WTC11 (cell line): ENCODE data around the gene SWT1. TPM values are rescaled to one million over a fixed set of nuclear protein-coding genes. Genes with fewer than 3 reads are reported as not detected.
"Not testable (repeated sequence)": the region's sequence is repeated elsewhere in the genome, so short reads cannot be mapped to it uniquely, and the experiment has no call there.

Source experiments
- ATAC-seq: fragments of 200-7000 bp; cut with Tn5 transposase; 2 replicates; pipeline ENCODE4 v1.10.0; 2021; ENCODE audit warnings: mild to moderate bottlenecking, moderate library complexity
- CTCF ChIA-PET: fragments of 300-600 bp; sonication (Branson Sonifier 250); formaldehyde crosslinking; loops from one replicate; lab custom pipeline; 2021; ENCODE audit warnings: antibody characterized with exemption; lab: Charles Lee
- POLR2A ChIA-PET: fragments of 350-600 bp; sonication (Branson Sonifier 250); formaldehyde crosslinking; loops from one replicate; lab custom pipeline; 2021; ENCODE audit warnings: antibody characterized with exemption; lab: Charles Lee
- DNase-seq: peaks from one replicate; pipeline ENCODE4 v3.0.0; 2021; ENCODE audit warnings: low spot score
- H3K27ac Mint-ChIP-seq: 2 replicates; pipeline ENCODE4 v1.8.0; 2021; ENCODE audit warnings: mixed read lengths
- H3K27me3 Mint-ChIP-seq: 2 replicates; pipeline ENCODE4 v1.8.0; 2021; ENCODE audit warnings: low read depth, mild to moderate bottlenecking, moderate library complexity, mixed read lengths
- H3K36me3 Mint-ChIP-seq: 2 replicates; pipeline ENCODE4 v1.8.0; 2021; ENCODE audit warnings: mixed read lengths
- H3K4me1 Mint-ChIP-seq: 2 replicates; pipeline ENCODE4 v1.8.0; 2022; ENCODE audit warnings: mixed read lengths
- H3K4me3 Mint-ChIP-seq: 2 replicates; pipeline ENCODE4 v1.8.0; 2021; ENCODE audit warnings: mild to moderate bottlenecking, moderate library complexity, mixed read lengths
- H3K9me3 Mint-ChIP-seq: 2 replicates; pipeline ENCODE4 v1.8.0; 2021; ENCODE audit warnings: mixed read lengths
- ATF1 ChIP-seq: sonication (generic); formaldehyde crosslinking; IDR thresholded peaks from 2 replicates; pipeline ENCODE4 v1.8.1; 2023; ENCODE audit warnings: mild to moderate bottlenecking, moderate library complexity, missing genetic modification reagents
- ATF2 ChIP-seq: sonication (generic); formaldehyde crosslinking; IDR thresholded peaks from 2 replicates; pipeline ENCODE4 v1.8.1; 2022; ENCODE audit warnings: low read depth, missing genetic modification reagents, borderline replicate concordance
- EMX1 ChIP-seq: fragments of 250-450 bp; sonication (Bioruptor Pico); IDR thresholded peaks from 2 replicates; pipeline ENCODE4 v1.8.0; 2021; ENCODE audit warnings: mild to moderate bottlenecking
- HMGA2 ChIP-seq: fragments of 250-450 bp; sonication (Bioruptor Pico); IDR thresholded peaks from 2 replicates; pipeline ENCODE4 v1.4.0; 2021; ENCODE audit warnings: mild to moderate bottlenecking, moderate library complexity
- JAZF1 ChIP-seq: fragments of 250-450 bp; sonication (Bioruptor Pico); IDR thresholded peaks from 2 replicates; pipeline ENCODE4 v1.9.0; 2021; ENCODE audit warnings: moderate library complexity, mild to moderate bottlenecking, inconsistent platforms
- NR3C1 ChIP-seq: sonication (generic); formaldehyde crosslinking; conservative IDR thresholded peaks from 2 replicates; pipeline ENCODE4 v1.8.1; 2023; ENCODE audit warnings: low read depth, mild to moderate bottlenecking, missing genetic modification reagents
- SMAD3 ChIP-seq: sonication (generic); formaldehyde crosslinking; IDR thresholded peaks from 2 replicates; pipeline ENCODE4 v1.8.0; 2022; ENCODE audit warnings: missing genetic modification reagents, mild to moderate bottlenecking, borderline replicate concordance
- SP1 ChIP-seq: sonication (generic); formaldehyde crosslinking; conservative IDR thresholded peaks from 2 replicates; pipeline ENCODE4 v1.8.1; 2022; ENCODE audit warnings: missing genetic modification reagents
- TEAD4 ChIP-seq: sonication (generic); formaldehyde crosslinking; IDR thresholded peaks from 2 replicates; pipeline ENCODE4 v1.8.0; 2022; ENCODE audit warnings: mild to moderate bottlenecking, missing genetic modification reagents
- USF1 ChIP-seq: sonication (generic); formaldehyde crosslinking; IDR thresholded peaks from 2 replicates; pipeline ENCODE4 v1.8.0; 2022; ENCODE audit warnings: mild to moderate bottlenecking, missing genetic modification reagents
- ZNF219 ChIP-seq: sonication (generic); formaldehyde crosslinking; IDR thresholded peaks from 2 replicates; pipeline ENCODE4 v1.8.0; 2023; ENCODE audit warnings: missing genetic modification reagents, mild to moderate bottlenecking, borderline replicate concordance
- total RNA-seq: library from RNA; stranded (reverse); gene quantifications from 3 replicates; pipeline ENCODE4 v1.2.3, GENCODE V29; 2021
- TF ChIP-seq, protein P1 (sequence below): sonication (generic); formaldehyde crosslinking; IDR thresholded peaks from 2 replicates; pipeline ENCODE4 v1.8.0; 2022; ENCODE audit warnings: missing genetic modification reagents
- TF ChIP-seq, protein P2 (sequence below): sonication (generic); formaldehyde crosslinking; IDR thresholded peaks from 2 replicates; pipeline ENCODE4 v1.8.0; 2023; ENCODE audit warnings: missing genetic modification reagents, mild to moderate bottlenecking, borderline replicate concordance

SWT1 gene
- total RNA-seq, 1 experiment from 2014 or later = 5.8 TPM

DNA sequence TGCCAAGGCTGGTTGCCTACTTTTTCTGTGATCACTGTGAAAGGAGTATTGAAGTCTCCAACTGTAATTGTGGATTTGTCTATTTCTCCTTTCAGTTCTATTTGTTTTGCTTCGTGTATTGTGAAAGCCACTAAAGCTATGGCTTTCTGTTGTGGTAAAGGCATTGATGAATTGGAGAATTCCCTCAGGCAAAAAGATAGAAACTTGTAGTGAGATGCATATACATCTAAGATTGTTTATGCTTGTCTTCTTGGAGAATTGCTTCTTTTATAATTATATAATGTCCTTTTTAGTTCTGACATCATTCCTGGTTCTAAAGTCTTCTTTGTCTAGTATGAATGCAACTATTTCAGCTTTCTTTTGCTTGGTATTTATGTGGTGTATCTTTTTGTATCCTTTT, 36.8 kb downstream of the SWT1 start:
- no peak for DNase-seq
- CTCF ChIA-PET = no interaction called here
- no peak overlapping the region for H3K4me3 Mint-ChIP-seq

GRCh38 chr1:185198712-185199111, 41.7 kb downstream of the SWT1 start:
- CTCF ChIA-PET = interaction anchor here (2.2 kb wide), 1 partner anchor 28 kb away, joined by 4 read pairs; no protein-coding TSS in a partner anchor
- ATAC-seq, H3K4me1 Mint-ChIP-seq, H3K27ac Mint-ChIP-seq, DNase-seq, H3K4me3 Mint-ChIP-seq, H3K27me3 Mint-ChIP-seq, POLR2A ChIA-PET: not testable (repeated sequence)
- peaks cover 43% of the 10 kb centered on the region for H3K9me3 Mint-ChIP-seq
- H3K36me3 Mint-ChIP-seq = peaks cover 31% of the 10 kb centered on the region

More for the DNA sequence above, 36.8 kb downstream of the SWT1 start:
- Mint-ChIP-seq H3K9me3 (peaks cover 20% of the 10 kb centered on the region), H3K27me3 (no peaks in the 10 kb centered on the region), H3K27ac (no peak overlapping the region), H3K4me1 (no peaks in the 10 kb centered on the region), H3K36me3 (peaks cover 14% of the 10 kb centered on the region)
- TF ChIP-seq TEAD4 (CRISPR knock-in tag) (no peak), HMGA2 (CRISPR knock-in tag) (no peak), JAZF1 (CRISPR knock-in tag) (no peak), SMAD3 (no peak), ZNF219 (no peak), ATF1 (CRISPR knock-in tag) (no peak)
- TF ChIP-seq, protein P1, sequence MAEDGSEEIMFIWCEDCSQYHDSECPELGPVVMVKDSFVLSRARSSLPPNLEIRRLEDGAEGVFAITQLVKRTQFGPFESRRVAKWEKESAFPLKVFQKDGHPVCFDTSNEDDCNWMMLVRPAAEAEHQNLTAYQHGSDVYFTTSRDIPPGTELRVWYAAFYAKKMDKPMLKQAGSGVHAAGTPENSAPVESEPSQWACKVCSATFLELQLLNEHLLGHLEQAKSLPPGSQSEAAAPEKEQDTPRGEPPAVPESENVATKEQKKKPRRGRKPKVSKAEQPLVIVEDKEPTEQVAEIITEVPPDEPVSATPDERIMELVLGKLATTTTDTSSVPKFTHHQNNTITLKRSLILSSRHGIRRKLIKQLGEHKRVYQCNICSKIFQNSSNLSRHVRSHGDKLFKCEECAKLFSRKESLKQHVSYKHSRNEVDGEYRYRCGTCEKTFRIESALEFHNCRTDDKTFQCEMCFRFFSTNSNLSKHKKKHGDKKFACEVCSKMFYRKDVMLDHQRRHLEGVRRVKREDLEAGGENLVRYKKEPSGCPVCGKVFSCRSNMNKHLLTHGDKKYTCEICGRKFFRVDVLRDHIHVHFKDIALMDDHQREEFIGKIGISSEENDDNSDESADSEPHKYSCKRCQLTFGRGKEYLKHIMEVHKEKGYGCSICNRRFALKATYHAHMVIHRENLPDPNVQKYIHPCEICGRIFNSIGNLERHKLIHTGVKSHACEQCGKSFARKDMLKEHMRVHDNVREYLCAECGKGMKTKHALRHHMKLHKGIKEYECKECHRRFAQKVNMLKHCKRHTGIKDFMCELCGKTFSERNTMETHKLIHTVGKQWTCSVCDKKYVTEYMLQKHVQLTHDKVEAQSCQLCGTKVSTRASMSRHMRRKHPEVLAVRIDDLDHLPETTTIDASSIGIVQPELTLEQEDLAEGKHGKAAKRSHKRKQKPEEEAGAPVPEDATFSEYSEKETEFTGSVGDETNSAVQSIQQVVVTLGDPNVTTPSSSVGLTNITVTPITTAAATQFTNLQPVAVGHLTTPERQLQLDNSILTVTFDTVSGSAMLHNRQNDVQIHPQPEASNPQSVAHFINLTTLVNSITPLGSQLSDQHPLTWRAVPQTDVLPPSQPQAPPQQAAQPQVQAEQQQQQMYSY = no peak
- ATAC-seq = no peak
- POLR2A ChIA-PET = no interaction called here

GRCh38 chr1:185200889-185201288, 43.9 kb downstream of the SWT1 start:
- Mint-ChIP-seq H3K27me3 (no peaks in the 10 kb centered on the region; the same call in 1 of the 2 replicates), H3K36me3 (peaks cover 31% of the 10 kb centered on the region), H3K27ac (no peak overlapping the region), H3K9me3 (peaks cover 43% of the 10 kb centered on the region), H3K4me3 (no peak overlapping the region), H3K4me1 (no peaks in the 10 kb centered on the region)
- DNase-seq (no peak), ATAC-seq (no peak)
- POLR2A ChIA-PET = interaction anchor here (0.5 kb wide), 1 partner anchor 131 kb away, joined by 5 read pairs; no protein-coding TSS in a partner anchor
- TF ChIP-seq, protein P2, sequence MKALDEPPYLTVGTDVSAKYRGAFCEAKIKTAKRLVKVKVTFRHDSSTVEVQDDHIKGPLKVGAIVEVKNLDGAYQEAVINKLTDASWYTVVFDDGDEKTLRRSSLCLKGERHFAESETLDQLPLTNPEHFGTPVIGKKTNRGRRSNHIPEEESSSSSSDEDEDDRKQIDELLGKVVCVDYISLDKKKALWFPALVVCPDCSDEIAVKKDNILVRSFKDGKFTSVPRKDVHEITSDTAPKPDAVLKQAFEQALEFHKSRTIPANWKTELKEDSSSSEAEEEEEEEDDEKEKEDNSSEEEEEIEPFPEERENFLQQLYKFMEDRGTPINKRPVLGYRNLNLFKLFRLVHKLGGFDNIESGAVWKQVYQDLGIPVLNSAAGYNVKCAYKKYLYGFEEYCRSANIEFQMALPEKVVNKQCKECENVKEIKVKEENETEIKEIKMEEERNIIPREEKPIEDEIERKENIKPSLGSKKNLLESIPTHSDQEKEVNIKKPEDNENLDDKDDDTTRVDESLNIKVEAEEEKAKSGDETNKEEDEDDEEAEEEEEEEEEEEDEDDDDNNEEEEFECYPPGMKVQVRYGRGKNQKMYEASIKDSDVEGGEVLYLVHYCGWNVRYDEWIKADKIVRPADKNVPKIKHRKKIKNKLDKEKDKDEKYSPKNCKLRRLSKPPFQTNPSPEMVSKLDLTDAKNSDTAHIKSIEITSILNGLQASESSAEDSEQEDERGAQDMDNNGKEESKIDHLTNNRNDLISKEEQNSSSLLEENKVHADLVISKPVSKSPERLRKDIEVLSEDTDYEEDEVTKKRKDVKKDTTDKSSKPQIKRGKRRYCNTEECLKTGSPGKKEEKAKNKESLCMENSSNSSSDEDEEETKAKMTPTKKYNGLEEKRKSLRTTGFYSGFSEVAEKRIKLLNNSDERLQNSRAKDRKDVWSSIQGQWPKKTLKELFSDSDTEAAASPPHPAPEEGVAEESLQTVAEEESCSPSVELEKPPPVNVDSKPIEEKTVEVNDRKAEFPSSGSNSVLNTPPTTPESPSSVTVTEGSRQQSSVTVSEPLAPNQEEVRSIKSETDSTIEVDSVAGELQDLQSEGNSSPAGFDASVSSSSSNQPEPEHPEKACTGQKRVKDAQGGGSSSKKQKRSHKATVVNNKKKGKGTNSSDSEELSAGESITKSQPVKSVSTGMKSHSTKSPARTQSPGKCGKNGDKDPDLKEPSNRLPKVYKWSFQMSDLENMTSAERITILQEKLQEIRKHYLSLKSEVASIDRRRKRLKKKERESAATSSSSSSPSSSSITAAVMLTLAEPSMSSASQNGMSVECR (CRISPR knock-in tag) = no peak
- TF ChIP-seq USF1 (CRISPR knock-in tag) (no peak), ATF2 (CRISPR knock-in tag) (no peak), SP1 (CRISPR knock-in tag) (no peak), EMX1 (no peak), NR3C1 (CRISPR knock-in tag) (no peak)
- CTCF ChIA-PET = no interaction called here
